ENCODE results near the gene RBM18. TPM values are rescaled to one million over a fixed set of nuclear protein-coding genes. Genes with fewer than 3 reads are reported as not detected.

The RBM18 gene
- total RNA-seq, 4 donors from 2014 or later = 10.1 to 14.6 (median 13.3) TPM

DNA sequence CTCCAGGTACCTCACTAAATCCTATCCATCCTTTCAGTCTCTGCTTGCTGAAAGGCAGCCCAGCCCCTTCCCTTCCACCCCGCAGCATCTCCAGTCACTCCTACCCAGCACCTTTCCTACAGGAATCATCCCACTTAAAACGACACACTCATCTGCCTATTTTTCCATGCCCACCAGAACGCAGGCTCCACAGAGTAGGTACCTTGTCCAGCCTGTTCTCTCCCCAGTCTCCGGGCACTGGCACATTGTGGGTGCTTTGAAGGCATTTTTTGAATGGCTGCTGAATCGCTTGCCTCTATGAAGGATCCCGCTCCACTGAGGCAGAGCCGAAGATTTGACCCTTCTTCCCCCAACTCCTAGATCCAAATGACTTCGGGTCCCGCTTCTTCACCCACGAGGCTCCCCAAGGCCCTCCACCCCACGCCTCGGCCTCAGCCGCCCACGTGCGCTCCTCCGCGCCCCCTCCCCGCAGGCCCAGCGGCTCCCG is 51.5 kb downstream of the RBM18 start:
- DNase-seq (ENCODE audit: extremely low spot score) = no peak
- TF ChIP-seq, protein P1, sequence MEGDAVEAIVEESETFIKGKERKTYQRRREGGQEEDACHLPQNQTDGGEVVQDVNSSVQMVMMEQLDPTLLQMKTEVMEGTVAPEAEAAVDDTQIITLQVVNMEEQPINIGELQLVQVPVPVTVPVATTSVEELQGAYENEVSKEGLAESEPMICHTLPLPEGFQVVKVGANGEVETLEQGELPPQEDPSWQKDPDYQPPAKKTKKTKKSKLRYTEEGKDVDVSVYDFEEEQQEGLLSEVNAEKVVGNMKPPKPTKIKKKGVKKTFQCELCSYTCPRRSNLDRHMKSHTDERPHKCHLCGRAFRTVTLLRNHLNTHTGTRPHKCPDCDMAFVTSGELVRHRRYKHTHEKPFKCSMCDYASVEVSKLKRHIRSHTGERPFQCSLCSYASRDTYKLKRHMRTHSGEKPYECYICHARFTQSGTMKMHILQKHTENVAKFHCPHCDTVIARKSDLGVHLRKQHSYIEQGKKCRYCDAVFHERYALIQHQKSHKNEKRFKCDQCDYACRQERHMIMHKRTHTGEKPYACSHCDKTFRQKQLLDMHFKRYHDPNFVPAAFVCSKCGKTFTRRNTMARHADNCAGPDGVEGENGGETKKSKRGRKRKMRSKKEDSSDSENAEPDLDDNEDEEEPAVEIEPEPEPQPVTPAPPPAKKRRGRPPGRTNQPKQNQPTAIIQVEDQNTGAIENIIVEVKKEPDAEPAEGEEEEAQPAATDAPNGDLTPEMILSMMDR (IDR thresholded peaks at IDR 0.05) = no peak
- Histone ChIP-seq H3K27me3 (peaks cover 4 to 86% (median 48%) of the 10 kb centered on the region in 4 donors), H3K4me1 (peaks cover 11 to 17% (median 15%) of the 10 kb centered on the region in 4 donors), H3K36me3 (no peaks in the 10 kb centered on the region), H3K27ac (replicated peaks in 1 of 4) (no peak overlapping the region), H3K9me3 (no peaks in the 10 kb centered on the region), H3K4me3 (peak overlapping the region; percentile 44 to 56 (median 48))
- intact Hi-C loops (cut with DNase I) = no loop called here
- WGBS = 47% methylated on average over 15 of the region's 20 CpGs

DNA sequence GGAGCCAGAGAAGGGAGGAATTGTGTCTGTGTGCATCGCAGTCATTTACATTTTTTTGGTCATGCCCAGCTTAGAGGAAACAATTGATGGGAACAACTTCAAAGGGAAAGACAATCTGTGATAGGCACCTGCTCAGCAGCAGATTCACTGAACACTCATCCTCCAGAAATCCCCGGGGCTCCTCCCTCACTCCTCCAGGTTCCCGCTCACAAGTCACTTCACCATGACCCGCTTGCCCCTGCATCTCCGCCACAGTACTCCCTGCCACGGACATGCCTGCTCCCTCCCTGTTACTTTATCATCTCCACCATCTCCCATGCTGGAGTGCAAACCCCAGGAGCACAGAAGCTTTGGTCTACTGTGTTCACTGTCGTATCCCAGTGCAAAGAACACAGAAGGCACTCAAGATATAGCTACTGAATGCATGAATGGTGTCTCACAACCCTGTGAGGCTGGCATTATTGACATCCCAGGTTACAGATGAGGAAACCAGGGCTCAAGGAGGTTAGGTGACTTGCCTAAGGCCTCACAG is 52.1 kb downstream of the RBM18 start:
- no peak for TF ChIP-seq POLR2A (IDR thresholded peaks at IDR 0.05; ENCODE audit: low read depth)
- TF ChIP-seq EP300 (IDR thresholded peaks at IDR 0.05) = no peak
- TF ChIP-seq, protein P1 (IDR thresholded peaks at IDR 0.05) = no peak
- TF ChIP-seq POLR2AphosphoS5 (IDR thresholded peaks at IDR 0.05) = no peak
- DNase-seq (ENCODE audit: extremely low spot score) = no peak
- H3K27me3 ChIP-seq = peaks cover 4 to 84% (median 44%) of the 10 kb centered on the region in 4 donors
- no peaks in the 10 kb centered on the region for H3K9me3 ChIP-seq
- WGBS = 88% methylated on average over 7 of the region's 7 CpGs
- intact Hi-C loops (cut with DNase I) = no loop called here
- H3K4me1 ChIP-seq = peaks cover 11 to 17% (median 15%) of the 10 kb centered on the region in 4 donors
- H3K4me3 ChIP-seq = no peak overlapping the region
- H3K36me3 ChIP-seq = no peaks in the 10 kb centered on the region
- no peak overlapping the region for H3K27ac ChIP-seq (replicated peaks in 1 of 4)

DNA sequence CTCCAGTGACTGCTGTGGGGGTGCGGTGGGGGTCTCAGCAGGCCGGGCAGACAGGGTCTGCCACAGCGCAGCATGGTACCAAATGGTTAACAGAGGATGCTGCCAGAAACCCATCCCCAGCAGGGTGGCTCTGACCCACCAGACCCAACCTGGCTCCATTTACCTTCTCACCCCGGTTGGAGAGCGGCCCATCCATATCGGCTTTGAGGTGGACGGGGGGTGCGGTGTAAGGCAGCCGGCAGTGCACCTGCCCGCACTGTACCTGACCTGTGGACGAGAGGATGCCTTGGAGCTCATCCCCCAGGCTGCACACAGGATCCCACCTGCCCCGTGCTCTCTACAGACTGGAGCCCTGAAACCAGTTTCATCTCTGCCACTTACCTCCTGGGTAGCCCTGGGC is 55.2 kb downstream of the RBM18 start:
- intact Hi-C loops (cut with DNase I) = no loop called here
- Histone ChIP-seq H3K27ac (replicated peaks in 1 of 4) (no peak overlapping the region), H3K4me1 (peaks cover 11 to 15% (median 13%) of the 10 kb centered on the region in 4 donors), H3K4me3 (no peak overlapping the region), H3K9me3 (no peaks in the 10 kb centered on the region), H3K27me3 (peaks cover 4 to 59% (median 23%) of the 10 kb centered on the region in 4 donors), H3K36me3 (no peaks in the 10 kb centered on the region)
- no peak for DNase-seq (ENCODE audit: extremely low spot score)
- TF ChIP-seq POLR2AphosphoS5 (IDR thresholded peaks at IDR 0.05) = no peak
- no peak for TF ChIP-seq EP300 (IDR thresholded peaks at IDR 0.05)
- TF ChIP-seq POLR2A (IDR thresholded peaks at IDR 0.05; ENCODE audit: low read depth) = no peak
- 97% methylated on average over 12 of the region's 12 CpGs for WGBS

DNA sequence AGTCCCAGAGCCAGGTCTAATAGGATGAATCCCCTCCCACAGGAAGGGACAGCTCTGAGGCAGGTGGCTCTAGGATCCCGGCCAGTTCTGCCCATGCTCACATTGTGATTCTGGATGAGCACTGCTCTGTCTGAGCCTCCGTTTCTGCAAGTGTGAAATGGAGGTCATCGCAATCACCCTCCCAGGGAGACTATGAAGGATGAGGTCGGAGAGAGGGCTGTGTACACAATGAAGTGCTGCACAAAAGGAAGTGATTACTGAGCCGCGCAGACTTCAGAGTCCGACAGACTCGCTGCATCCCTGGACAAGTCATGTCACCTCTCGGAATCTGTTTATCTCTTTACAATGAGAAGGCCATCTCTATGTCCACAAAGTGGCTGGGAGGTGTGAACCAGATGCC is 57.5 kb downstream of the RBM18 start:
- 69% methylated on average over 9 of the region's 9 CpGs for WGBS
- TF ChIP-seq, protein P1 (IDR thresholded peaks at IDR 0.05) = no peak
- no peak for TF ChIP-seq POLR2A (IDR thresholded peaks at IDR 0.05; ENCODE audit: low read depth)
- TF ChIP-seq POLR2AphosphoS5 (IDR thresholded peaks at IDR 0.05) = no peak
- TF ChIP-seq EP300 (IDR thresholded peaks at IDR 0.05) = no peak

DNA sequence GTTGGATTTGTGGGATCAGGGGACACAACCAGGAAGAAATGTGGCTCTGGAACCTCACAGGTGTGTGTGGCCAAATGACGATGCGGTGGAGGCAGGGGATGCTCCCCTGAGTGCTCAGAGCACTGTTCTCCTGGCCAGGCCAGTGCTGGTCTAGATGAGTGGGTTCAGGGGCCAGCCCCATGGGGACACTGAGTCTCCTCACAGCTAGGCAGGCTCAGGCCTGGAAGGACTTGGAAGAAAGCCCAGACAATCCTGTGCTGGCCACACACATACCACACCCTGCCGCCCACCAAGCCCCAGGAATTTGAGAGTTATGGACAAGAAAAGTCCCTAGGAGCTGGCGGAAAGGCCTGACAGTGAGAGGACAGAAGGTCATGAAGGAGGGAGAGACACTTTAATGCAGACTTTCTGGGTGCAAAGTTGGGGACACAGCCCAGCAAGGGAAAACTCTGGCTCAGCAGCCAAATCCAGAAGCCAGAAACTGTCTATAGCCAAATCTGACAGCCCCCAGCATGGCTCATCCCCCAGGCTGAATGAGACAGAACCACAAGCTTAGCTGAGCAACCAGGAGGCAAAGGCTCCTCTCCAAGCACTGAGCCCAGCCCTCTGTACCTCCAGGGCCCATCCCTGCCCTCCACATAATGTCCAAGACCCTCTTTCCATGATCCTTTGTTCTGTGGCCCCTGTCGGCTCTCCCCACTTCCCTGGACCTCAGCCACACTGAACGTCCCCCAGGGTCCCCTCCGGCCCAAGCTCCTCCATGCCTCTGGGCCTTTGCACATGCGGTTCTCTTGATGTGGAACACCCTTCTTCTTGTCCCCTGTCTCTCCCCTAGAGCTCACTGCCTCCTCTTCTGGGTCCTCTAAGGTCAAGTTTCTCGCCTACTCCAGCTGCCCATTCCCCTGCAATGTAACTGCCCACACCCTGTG is 58.3 kb downstream of the RBM18 start:
- intact Hi-C loops (cut with DNase I) = no loop called here
- H3K4me3 ChIP-seq = no peak overlapping the region
- no peak overlapping the region for H3K27ac ChIP-seq (replicated peaks in 1 of 4)
- H3K36me3 ChIP-seq = no peaks in the 10 kb centered on the region
- TF ChIP-seq, protein P1 (IDR thresholded peaks at IDR 0.05) = no peak
- no peak for TF ChIP-seq EP300 (IDR thresholded peaks at IDR 0.05)
- TF ChIP-seq POLR2AphosphoS5 (IDR thresholded peaks at IDR 0.05) = no peak
- TF ChIP-seq POLR2A (IDR thresholded peaks at IDR 0.05; ENCODE audit: low read depth) = no peak
- H3K9me3 ChIP-seq = no peaks in the 10 kb centered on the region
- 85% methylated on average over 9 of the region's 9 CpGs for WGBS
- H3K27me3 ChIP-seq = peaks cover 0 to 28% (median 1%) of the 10 kb centered on the region in 4 donors
- no peaks in the 10 kb centered on the region for H3K4me1 ChIP-seq
- no peak for DNase-seq (ENCODE audit: extremely low spot score)

More for the DNA sequence above, 57.5 kb downstream of the RBM18 start:
- no peak for DNase-seq (ENCODE audit: extremely low spot score)
- intact Hi-C loops (cut with DNase I) = no loop called here
- Histone ChIP-seq H3K36me3 (no peaks in the 10 kb centered on the region), H3K4me3 (no peak overlapping the region), H3K9me3 (no peaks in the 10 kb centered on the region), H3K27ac (replicated peaks in 1 of 4) (no peak overlapping the region), H3K27me3 (peaks cover 0 to 35% (median 3%) of the 10 kb centered on the region in 4 donors), H3K4me1 (no peaks in the 10 kb centered on the region)

All from esophagus muscularis mucosa (tissue), 4 donors.